ENCODE measurements around the gene KRT36. TPM values are rescaled to one million over a fixed set of nuclear protein-coding genes. Genes with fewer than 3 reads are reported as not detected.

KRT36 gene
- polyA plus RNA-seq, 3 donors: 0.24 to 0.87 (median 0.25) TPM

GRCh38 chr17:41446806-41447205 is 42.9 kb downstream of the KRT36 start:
- Mint-ChIP-seq H3K9me3 (peaks cover 0 to 4% (median 0%) of the 10 kb centered on the region in 7 donors), H3K27me3 (ENCODE audit: low read depth in 3 of 3) (peaks cover 7 to 22% (median 13%) of the 10 kb centered on the region in 3 donors), H3K27ac (no peak overlapping the region), H3K4me1 (no peaks in the 10 kb centered on the region), H3K36me3 (no peaks in the 10 kb centered on the region), H3K4me3 (no peak overlapping the region)
- Histone ChIP-seq H3K79me2 (ENCODE audit: insufficient read depth, low read length) (no peaks in the 10 kb centered on the region), H3K27me3 (ENCODE audit: control insufficient read depth in 2 of 2, insufficient read depth in 2 of 2, low read length in 2 of 2) (peaks cover 2 to 3% of the 10 kb centered on the region in 2 donors), H3K27ac (ENCODE audit: low read depth in 1 of 2, low read length in 2 of 2) (no peak overlapping the region), H3K36me3 (replicated peaks in 1 of 2; ENCODE audit: control insufficient read depth in 1 of 2, insufficient read depth in 2 of 2, low read length in 2 of 2) (no peaks in the 10 kb centered on the region), H3K9me3 (replicated peaks in 1 of 2; ENCODE audit: control insufficient read depth in 1 of 2, insufficient read depth in 1 of 2, low read length in 2 of 2) (no peaks in the 10 kb centered on the region), H4K20me1 (ENCODE audit: insufficient read depth, low read length) (no peaks in the 10 kb centered on the region), H3K9ac (ENCODE audit: insufficient read depth, low read length, poor library complexity, severe bottlenecking) (no peak overlapping the region), H3K4me1 (ENCODE audit: control insufficient read depth in 1 of 2, insufficient read depth in 2 of 2, low read length in 2 of 2) (no peaks in the 10 kb centered on the region), H2AFZ (ENCODE audit: insufficient read depth, low read depth, low read length, poor library complexity, severe bottlenecking) (no peak overlapping the region), H3K4me3 (replicated peaks in 1 of 3; ENCODE audit: low read depth in 2 of 3, low read length in 3 of 3) (no peak overlapping the region), H3K4me2 (replicated peaks; ENCODE audit: extremely low read depth, low read length, poor library complexity, severe bottlenecking) (no peak overlapping the region)
- no CpG with 5 or more reads among the region's 2 CpGs for WGBS (ENCODE audit: insufficient coverage)
- no peak for DNase-seq
- TF ChIP-seq CTCF (IDR thresholded peaks at IDR 0.05): no peak
- intact Hi-C loops (cut with micrococcal nuclease): no loop called here

GRCh38 chr17:41444640-41445039 is 45.1 kb downstream of the KRT36 start:
- Histone ChIP-seq H3K36me3 (replicated peaks in 1 of 2; ENCODE audit: control insufficient read depth in 1 of 2, insufficient read depth in 2 of 2, low read length in 2 of 2) (no peaks in the 10 kb centered on the region), H3K79me2 (ENCODE audit: insufficient read depth, low read length) (no peaks in the 10 kb centered on the region), H4K20me1 (ENCODE audit: insufficient read depth, low read length) (no peaks in the 10 kb centered on the region), H3K4me1 (ENCODE audit: control insufficient read depth in 1 of 2, insufficient read depth in 2 of 2, low read length in 2 of 2) (no peaks in the 10 kb centered on the region), H3K9ac (ENCODE audit: insufficient read depth, low read length, poor library complexity, severe bottlenecking) (no peak overlapping the region), H2AFZ (ENCODE audit: insufficient read depth, low read depth, low read length, poor library complexity, severe bottlenecking) (no peak overlapping the region), H3K9me3 (replicated peaks in 1 of 2; ENCODE audit: control insufficient read depth in 1 of 2, insufficient read depth in 1 of 2, low read length in 2 of 2) (no peaks in the 10 kb centered on the region), H3K27me3 (ENCODE audit: control insufficient read depth in 2 of 2, insufficient read depth in 2 of 2, low read length in 2 of 2) (peaks cover 2 to 3% of the 10 kb centered on the region in 2 donors), H3K4me3 (replicated peaks in 1 of 3; ENCODE audit: low read depth in 2 of 3, low read length in 3 of 3) (no peak overlapping the region), H3K27ac (ENCODE audit: low read depth in 1 of 2, low read length in 2 of 2) (no peak overlapping the region), H3K4me2 (replicated peaks; ENCODE audit: extremely low read depth, low read length, poor library complexity, severe bottlenecking) (no peak overlapping the region)
- no peak for TF ChIP-seq CTCF (IDR thresholded peaks at IDR 0.05)
- no CpG with 5 or more reads among the region's 3 CpGs for WGBS (ENCODE audit: insufficient coverage)
- Mint-ChIP-seq H3K36me3 (no peaks in the 10 kb centered on the region), H3K4me3 (no peak overlapping the region), H3K4me1 (no peaks in the 10 kb centered on the region), H3K9me3 (peaks cover 0 to 3% (median 0%) of the 10 kb centered on the region in 7 donors), H3K27me3 (ENCODE audit: low read depth in 3 of 3) (peaks cover 7 to 24% (median 12%) of the 10 kb centered on the region in 3 donors), H3K27ac (peak overlapping the region in 1 of 7 donors; percentile 3)
- intact Hi-C loops (cut with micrococcal nuclease): no loop called here
- no peak for DNase-seq

Data from CD14-positive monocyte (primary cell).